Activated naive CD8-positive, alpha-beta T cell (primary cell): ENCODE data around the gene COMMD3.
"Not testable (repeated sequence)": the region's sequence is repeated elsewhere in the genome, so short reads cannot be mapped to it uniquely, and the experiment has no call there.

Source experiments
- H3K27ac Mint-ChIP-seq: one replicate; pipeline ENCODE4 v1.8.0; 2021; ENCODE audit warnings: mixed read lengths
- H3K27me3 Mint-ChIP-seq: one replicate; pipeline ENCODE4 v1.8.0; 2021; ENCODE audit warnings: mixed read lengths
- H3K36me3 Mint-ChIP-seq: one replicate; pipeline ENCODE4 v1.8.0; 2021; ENCODE audit warnings: mixed read lengths
- H3K4me1 Mint-ChIP-seq: one replicate; pipeline ENCODE4 v1.8.0; 2021; ENCODE audit warnings: low read depth, mixed read lengths
- H3K4me3 Mint-ChIP-seq: one replicate; pipeline ENCODE4 v1.8.0; 2021; ENCODE audit warnings: mild to moderate bottlenecking, mixed read lengths
- H3K9me3 Mint-ChIP-seq: one replicate; pipeline ENCODE4 v1.8.0; 2021; ENCODE audit warnings: low read depth, mixed read lengths

The COMMD3 gene

GRCh38 chr10:22316286-22317075 lies at the start of gene COMMD3:
COMMD3 (plus strand) TSS chr10:22316388; CDS start chr10:22316418, 30 bp downstream.
- H3K27me3 Mint-ChIP-seq = peaks cover 1% of the 10 kb centered on the region
- no peaks in the 10 kb centered on the region for H3K9me3 Mint-ChIP-seq
- peaks cover 36% of the 10 kb centered on the region for H3K4me1 Mint-ChIP-seq
- peak within 1 kb of the TSS; percentile 92 for H3K27ac Mint-ChIP-seq
- peak within 1 kb of the TSS; percentile 93 for H3K4me3 Mint-ChIP-seq
- H3K36me3 Mint-ChIP-seq = no peaks in the 10 kb centered on the region

- Mint-ChIP-seq H3K4me1 (no peaks in the 10 kb centered on the region), H3K27ac (no peak overlapping the region), H3K9me3 (no peaks in the 10 kb centered on the region), H3K27me3 (peaks cover 11% of the 10 kb centered on the region), H3K4me3 (no peak overlapping the region), H3K36me3 (peaks cover 7% of the 10 kb centered on the region)
These were observed 47.7 kb upstream of the COMMD3 start for GRCh38 chr10:22268503-22268902.

- no peak overlapping the region for H3K4me3 Mint-ChIP-seq
- H3K27me3 Mint-ChIP-seq = peaks cover 3% of the 10 kb centered on the region
- H3K4me1 Mint-ChIP-seq = no peaks in the 10 kb centered on the region
- no peaks in the 10 kb centered on the region for H3K9me3 Mint-ChIP-seq
- peaks cover 5% of the 10 kb centered on the region for H3K36me3 Mint-ChIP-seq
- no peak overlapping the region for H3K27ac Mint-ChIP-seq
These were observed 44.4 kb upstream of the COMMD3 start for GRCh38 chr10:22271786-22272185.

GRCh38 chr10:22278441-22278782 lies 37.8 kb upstream of the COMMD3 start:
- Mint-ChIP-seq H3K9me3 (no peaks in the 10 kb centered on the region), H3K27ac (no peak overlapping the region), H3K4me1 (no peaks in the 10 kb centered on the region), H3K4me3 (no peak overlapping the region), H3K27me3 (no peaks in the 10 kb centered on the region), H3K36me3 (no peaks in the 10 kb centered on the region)

GRCh38 chr10:22280078-22280477 lies 36.1 kb upstream of the COMMD3 start:
- no peak overlapping the region for H3K4me3 Mint-ChIP-seq
- no peak overlapping the region for H3K27ac Mint-ChIP-seq
- H3K9me3 Mint-ChIP-seq = no peaks in the 10 kb centered on the region
- peaks cover 3% of the 10 kb centered on the region for H3K27me3 Mint-ChIP-seq
- no peaks in the 10 kb centered on the region for H3K4me1 Mint-ChIP-seq
- H3K36me3 Mint-ChIP-seq = no peaks in the 10 kb centered on the region

GRCh38 chr10:22285130-22285529 lies 31.1 kb upstream of the COMMD3 start:
- no peaks in the 10 kb centered on the region for H3K4me1 Mint-ChIP-seq
- peaks cover 4% of the 10 kb centered on the region for H3K27me3 Mint-ChIP-seq
- H3K36me3 Mint-ChIP-seq = no peaks in the 10 kb centered on the region
- H3K9me3 Mint-ChIP-seq = peaks cover 5% of the 10 kb centered on the region
- no peak overlapping the region for H3K27ac Mint-ChIP-seq
- no peak overlapping the region for H3K4me3 Mint-ChIP-seq

- Mint-ChIP-seq H3K27ac (no peak overlapping the region), H3K27me3 (peaks cover 5% of the 10 kb centered on the region), H3K4me3 (no peak overlapping the region), H3K9me3 (peaks cover 9% of the 10 kb centered on the region), H3K36me3 (no peaks in the 10 kb centered on the region), H3K4me1 (no peaks in the 10 kb centered on the region)
These were observed 22.3 kb upstream of the COMMD3 start for GRCh38 chr10:22293747-22294404.

- Mint-ChIP-seq H3K27ac (no peak overlapping the region), H3K27me3 (peaks cover 7% of the 10 kb centered on the region), H3K9me3 (peaks cover 8% of the 10 kb centered on the region), H3K36me3 (no peaks in the 10 kb centered on the region), H3K4me3 (no peak overlapping the region), H3K4me1 (no peaks in the 10 kb centered on the region)
These were observed 21.5 kb upstream of the COMMD3 start for GRCh38 chr10:22294694-22295093.

- Mint-ChIP-seq H3K27ac (no peak overlapping the region), H3K4me3 (no peak overlapping the region), H3K4me1 (no peaks in the 10 kb centered on the region), H3K9me3 (no peaks in the 10 kb centered on the region), H3K27me3 (peaks cover 5% of the 10 kb centered on the region), H3K36me3 (no peaks in the 10 kb centered on the region)
These were observed 15.0 kb upstream of the COMMD3 start for GRCh38 chr10:22301193-22301592.

GRCh38 chr10:22303461-22303860 lies 12.7 kb upstream of the COMMD3 start:
- Mint-ChIP-seq H3K9me3 (no peaks in the 10 kb centered on the region), H3K27me3 (peaks cover 9% of the 10 kb centered on the region), H3K27ac (no peak overlapping the region), H3K4me1 (no peaks in the 10 kb centered on the region), H3K4me3 (no peak overlapping the region), H3K36me3 (no peaks in the 10 kb centered on the region)

- Mint-ChIP-seq H3K4me3 (no peak overlapping the region), H3K27me3 (peaks cover 7% of the 10 kb centered on the region), H3K36me3 (no peaks in the 10 kb centered on the region), H3K4me1 (no peaks in the 10 kb centered on the region), H3K27ac (no peak overlapping the region), H3K9me3 (no peaks in the 10 kb centered on the region)
These were observed 10.5 kb upstream of the COMMD3 start for GRCh38 chr10:22305721-22306120.

- no peaks in the 10 kb centered on the region for H3K4me1 Mint-ChIP-seq
- no peaks in the 10 kb centered on the region for H3K9me3 Mint-ChIP-seq
- peaks cover 8% of the 10 kb centered on the region for H3K27me3 Mint-ChIP-seq
- no peaks in the 10 kb centered on the region for H3K36me3 Mint-ChIP-seq
- no peak overlapping the region for H3K4me3 Mint-ChIP-seq
- no peak overlapping the region for H3K27ac Mint-ChIP-seq
These were observed 7.8 kb upstream of the COMMD3 start for GRCh38 chr10:22308390-22308789.

GRCh38 chr10:22309180-22310000 lies 6.8 kb upstream of the COMMD3 start:
- H3K27ac Mint-ChIP-seq = no peak overlapping the region
- no peaks in the 10 kb centered on the region for H3K9me3 Mint-ChIP-seq
- peaks cover 8% of the 10 kb centered on the region for H3K27me3 Mint-ChIP-seq
- H3K4me1 Mint-ChIP-seq = no peaks in the 10 kb centered on the region
- no peak overlapping the region for H3K4me3 Mint-ChIP-seq
- no peaks in the 10 kb centered on the region for H3K36me3 Mint-ChIP-seq

- not testable (repeated sequence) for H3K4me1 Mint-ChIP-seq, H3K4me3 Mint-ChIP-seq, H3K36me3 Mint-ChIP-seq, H3K27ac Mint-ChIP-seq, H3K27me3 Mint-ChIP-seq, H3K9me3 Mint-ChIP-seq
These were observed 6.2 kb upstream of the COMMD3 start for GRCh38 chr10:22310012-22310411.

GRCh38 chr10:22310928-22311327 lies 5.3 kb upstream of the COMMD3 start:
- no peak overlapping the region for H3K27ac Mint-ChIP-seq
- H3K4me3 Mint-ChIP-seq = no peak overlapping the region
- no peaks in the 10 kb centered on the region for H3K36me3 Mint-ChIP-seq
- H3K9me3 Mint-ChIP-seq = no peaks in the 10 kb centered on the region
- peaks cover 11% of the 10 kb centered on the region for H3K4me1 Mint-ChIP-seq
- H3K27me3 Mint-ChIP-seq = peaks cover 8% of the 10 kb centered on the region
